Heart left ventricle (tissue), 16 donors: ENCODE measurements around the gene OSM. TPM values are rescaled to one million over a fixed set of nuclear protein-coding genes. Genes with fewer than 3 reads are reported as not detected.

ENCODE experiments used
- ATAC-seq, 4 donors: fragments of 200-7000 bp; cut with Tn5 transposase; one replicate each; pipeline ENCODE4 v1.9.1; 2020 to 2022; ENCODE audit warnings: moderate library complexity in 4 of 4, mild to moderate bottlenecking in 3 of 4, moderate number of reproducible peaks in 1 of 4
- DNase-seq, 5 donors: peaks; one replicate each; pipeline ENCODE4 v3.0.0-alpha.2; 2020
- H3K27ac ChIP-seq, 12 donors: fragments of 200-600 bp; sonication (generic) in 4 of 12; one replicate each; pipeline versions ENCODE4 v1.5.0 to v1.8.0; 2016 to 2022; ENCODE audit warnings: mild to moderate bottlenecking in 2 of 12
- H3K27me3 ChIP-seq, 9 donors: fragments of 200-600 bp; sonication (generic) in 2 of 9; one replicate each; pipeline versions ENCODE4 v1.5.1 to v1.8.0; 2016 to 2022; ENCODE audit warnings: mild to moderate bottlenecking in 3 of 9
- H3K36me3 ChIP-seq, 9 donors: fragments of 200-600 bp; sonication (generic) in 2 of 9; one replicate each; pipeline versions ENCODE4 v1.5.0 to v1.8.0; 2018 to 2022; ENCODE audit warnings: mild to moderate bottlenecking in 2 of 9
- H3K4me1 ChIP-seq, 12 donors: fragments of 200-600 bp; sonication (generic) in 4 of 12; one replicate each; pipeline versions ENCODE4 v1.5.0 to v1.8.0; 2016 to 2022; ENCODE audit warnings: mild to moderate bottlenecking in 3 of 12
- H3K4me3 ChIP-seq, 12 donors: fragments of 200-600 bp; sonication (generic) in 4 of 12; one replicate each; pipeline versions ENCODE4 v1.5.0 to v1.8.0; 2017 to 2022; ENCODE audit warnings: mild to moderate bottlenecking in 9 of 12, moderate library complexity in 4 of 12
- H3K9me3 ChIP-seq, 12 donors: fragments of 200-600 bp; sonication (generic) in 4 of 12; one replicate each; pipeline versions ENCODE4 v1.5.0 to v1.8.0; 2016 to 2022; ENCODE audit warnings: mild to moderate bottlenecking in 1 of 12
- CTCF ChIP-seq, 12 donors: fragments of 200-600 bp; sonication (generic) in 4 of 12; IDR thresholded peaks; one replicate each; pipeline versions ENCODE4 v1.5.0 to v1.8.0; 2018 to 2022; ENCODE audit warnings: antibody characterized with exemption in 12 of 12, mild to moderate bottlenecking in 5 of 12
- POLR2A ChIP-seq, 2 donors: fragments of 450-650 bp; IDR thresholded peaks; one replicate each; pipeline ENCODE4 v1.6.1; 2017; ENCODE audit warnings: antibody characterized with exemption in 2 of 2, mild to moderate bottlenecking in 2 of 2, moderate library complexity in 2 of 2
- whole genome bisulfite sequencing, 4 donors: extraction: QIAGEN DNeasy Blood & Tissue Kit in 2 of 4; methylation state at CpG; one replicate each; pipeline versions ENCODE4 v1.1.5 to v1.1.7; 2013 to 2018; 5-methylcytosine and 5-hydroxymethylcytosine counted together
- intact Hi-C, 10 donors: fragments of 100-400 bp; cut with DNase I; formaldehyde crosslinking; loops; one replicate each; pipeline versions ENCODE4 v1.11.1 to v1.14.2; 2022
- polyA plus RNA-seq, 2 donors: library from polyadenylated mRNA; stranded (reverse); fragments of 200-250 nt; gene quantifications; one replicate each; pipeline ENCODE4 v1.2.3, GENCODE V29; 2013
- total RNA-seq, 9 donors: library from RNA; depleted of rRNA in 2 of 9; stranded (reverse); fragments of >200 nt in 2 of 9; fragmentation: NEBNext Ultra II Directional in 3 of 9; extraction: Animal tissue kit (Norgen Biotek cat#: 25700) in 3 of 9; gene quantifications; one replicate each; pipeline versions ENCODE4 v1.1.0 to v1.2.4, GENCODE V29; 2016 to 2023
- donor health status: ischemic (EF 13 %, LVEDD 7.1; RV severe dilation, severe dysfunction).
- donor health status: healthy with polysubstance abuse.
- donor health status: DM: no; HTN: yes; CAD: no.
- donor health status: DM: no; HTN: no; CAD: no.
- donor health status: ischemic (EF 25% LVEDD 6.9; RV normal size, moderate dysfunction).
- donor health status: ischemic (EF 25% LVEDD 5.7; RV mildly dilated, moderate dysfunction).
- donor health status: healthy.
- donor health status: DM: yes; HTN: yes; CAD: no.
- donor health status: ischemic (EF 35%, LVEDD 5.7; RV mildly dilated, moderate dysfunction).
- donor health status: nonischemic (EF 11% LVEDD 7.7; RV severe dilation, severe dysfunction).
- donor health status: DM: yes; HTN: yes; CAD: no.
- donor health status: PGD.
- donor health status: ischemic (EF 29% LVEDD 5.4; RV normal size, mild dysfunction).
- donor health status: nonischemic (EF 23%, LVEDD 6.1; RV moderate dilation, normal function).

The OSM gene
- total and polyA plus RNA-seq, 11 donors, result 0.17 to 5.0 (median 0.27) TPM; not detected in 2

DNA sequence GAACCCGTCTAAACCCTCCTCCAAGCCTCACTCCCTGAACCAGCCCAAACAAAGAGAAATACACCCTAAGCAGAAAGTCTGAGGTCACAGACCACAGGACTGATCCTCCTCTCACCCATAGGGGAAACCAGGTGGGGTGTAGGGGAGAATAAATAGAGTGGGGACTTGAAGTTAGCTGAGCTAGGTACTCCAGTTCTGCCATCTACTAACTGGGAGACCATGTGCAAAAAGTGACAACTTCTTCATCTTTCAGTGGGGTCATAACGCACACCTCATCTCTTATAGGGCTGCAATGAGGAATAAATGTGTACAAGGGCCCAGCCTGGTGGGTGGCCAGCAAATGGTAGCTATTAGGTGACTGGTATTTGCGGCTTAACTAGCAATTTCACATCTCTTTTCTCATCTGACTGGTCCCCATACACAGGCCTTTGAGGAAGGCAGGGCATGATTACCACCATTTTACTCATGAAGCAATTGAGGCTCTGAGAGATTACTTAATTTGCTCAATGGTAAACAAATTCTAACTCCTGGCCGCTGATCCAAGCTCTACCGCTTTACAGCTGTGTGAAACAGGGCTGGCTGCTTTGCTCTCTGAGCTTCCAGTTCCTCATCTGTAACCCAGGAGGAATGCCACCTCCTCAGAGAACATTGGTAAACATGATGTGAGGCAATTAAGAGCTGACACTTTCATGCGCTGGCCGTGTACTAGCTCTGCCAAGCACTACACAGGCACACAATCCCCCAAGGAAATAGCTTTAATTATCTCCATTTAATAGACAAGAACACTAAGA, 43.5 kb upstream of the OSM start:
- intact Hi-C loops, result no loop called here
- WGBS, 4 donors, result 66 to 70% (median 68%) methylated on average over 7 of the region's 7 CpGs
- H3K4me1 ChIP-seq, result peaks cover 27 to 100% (median 78%) of the 10 kb centered on the region in 12 donors
- no peak overlapping the region for H3K4me3 ChIP-seq
- no peaks in the 10 kb centered on the region for H3K9me3 ChIP-seq
- H3K27me3 ChIP-seq, result no peaks in the 10 kb centered on the region
- no peaks in the 10 kb centered on the region for H3K36me3 ChIP-seq
- DNase-seq, result peak in 1 of 5 donors; percentile 46
- ATAC-seq, result peak in 3 of 4 donors; percentile 5 to 40 (median 25)
- peak overlapping the region; percentile 38 to 84 (median 72) for H3K27ac ChIP-seq
- TF ChIP-seq CTCF (IDR thresholded peaks at IDR 0.05), result no peak
- no peak for TF ChIP-seq POLR2A (IDR thresholded peaks at IDR 0.05)

DNA sequence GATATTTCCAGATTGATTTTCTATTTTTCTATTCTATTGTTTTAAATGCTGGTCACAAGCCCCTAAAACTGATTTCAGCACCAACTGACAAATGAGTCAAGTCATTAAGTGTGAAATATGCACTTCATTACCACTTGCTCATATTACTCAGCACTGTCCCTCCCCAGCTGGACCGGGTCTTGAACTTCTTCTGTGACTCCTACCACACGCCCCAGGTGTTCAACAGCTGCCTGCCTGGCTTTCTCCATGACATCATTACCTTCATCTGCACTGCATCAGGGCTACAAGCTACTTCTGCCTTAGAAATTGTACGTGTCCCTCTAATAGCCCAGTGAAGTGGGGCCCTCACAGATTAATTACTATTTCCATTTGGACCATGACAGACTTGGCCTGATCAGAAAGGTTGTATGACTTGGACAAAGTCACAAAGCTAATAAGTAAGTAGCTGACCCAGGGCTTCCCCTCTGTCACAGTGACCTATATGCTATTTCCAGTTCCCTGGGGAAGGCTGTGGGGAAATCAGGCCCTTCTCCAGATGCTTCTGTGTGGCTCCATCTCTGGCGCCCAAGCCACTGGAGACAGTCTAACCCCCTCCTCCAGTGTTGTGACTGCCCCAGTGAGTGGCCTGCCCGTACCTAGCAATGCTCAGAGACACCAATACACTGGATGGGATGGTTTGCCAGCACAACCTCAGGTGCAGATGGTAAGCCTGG, 42.0 kb upstream of the OSM start:
- no peak for ATAC-seq
- peak overlapping the region in 2 of 12 donors; percentile 81 to 84 for H3K27ac ChIP-seq
- no peak overlapping the region for H3K4me3 ChIP-seq
- no peak for TF ChIP-seq CTCF (IDR thresholded peaks at IDR 0.05)
- no peak for TF ChIP-seq POLR2A (IDR thresholded peaks at IDR 0.05)
- DNase-seq, result peak in 2 of 5 donors; percentile 11 to 45
- peaks cover 0 to 7% (median 0%) of the 10 kb centered on the region in 9 donors for H3K36me3 ChIP-seq
- H3K27me3 ChIP-seq, result no peaks in the 10 kb centered on the region
- WGBS, 4 donors, result 72 to 78% (median 76%) methylated on average over 5 of the region's 5 CpGs
- peaks cover 34 to 100% (median 91%) of the 10 kb centered on the region in 12 donors for H3K4me1 ChIP-seq
- intact Hi-C loops, result no loop called here
- no peaks in the 10 kb centered on the region for H3K9me3 ChIP-seq

GRCh38 chr22:30308093-30308492, 41.4 kb upstream of the OSM start:
- H3K4me1 ChIP-seq, result peaks cover 34 to 100% (median 94%) of the 10 kb centered on the region in 12 donors
- TF ChIP-seq POLR2A (IDR thresholded peaks at IDR 0.05) (no peak), CTCF (IDR thresholded peaks at IDR 0.05) (no peak)

DNA sequence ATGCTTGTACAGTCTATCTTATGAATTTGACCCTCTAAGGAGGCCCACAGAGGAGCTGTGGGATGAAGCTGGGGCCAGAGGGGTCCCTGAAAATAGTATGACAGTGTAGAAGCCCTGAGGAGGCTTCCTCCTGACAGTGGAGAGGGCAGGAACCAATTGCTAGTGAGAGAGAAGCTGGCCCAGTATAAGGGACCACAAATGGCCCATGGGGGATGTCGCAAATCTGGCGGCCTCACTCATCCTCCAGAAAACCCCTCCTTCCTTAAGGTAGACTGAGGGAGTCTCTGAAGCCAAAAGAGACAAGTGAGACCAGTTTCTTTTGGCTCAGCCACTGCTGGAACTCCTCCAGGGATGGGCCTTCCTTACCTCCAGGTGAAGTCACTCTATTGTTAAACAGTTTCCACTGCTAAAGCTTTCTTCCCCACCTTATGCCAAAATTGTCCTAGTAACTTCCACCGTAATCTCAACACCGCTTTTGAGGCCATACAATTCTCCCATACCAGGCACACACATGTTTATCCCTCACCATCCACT, 40.5 kb upstream of the OSM start:
- peak overlapping the region in 11 of 12 donors; percentile 56 to 95 (median 82) for H3K27ac ChIP-seq
- intact Hi-C loops, result no loop called here
- H3K9me3 ChIP-seq, result no peaks in the 10 kb centered on the region
- H3K4me3 ChIP-seq, result no peak overlapping the region
- peaks cover 0 to 16% (median 0%) of the 10 kb centered on the region in 9 donors for H3K36me3 ChIP-seq
- no peaks in the 10 kb centered on the region for H3K27me3 ChIP-seq
- TF ChIP-seq POLR2A (IDR thresholded peaks at IDR 0.05) (no peak), CTCF (IDR thresholded peaks at IDR 0.05) (no peak)
- ATAC-seq, result no peak
- peaks cover 33 to 100% (median 91%) of the 10 kb centered on the region in 12 donors for H3K4me1 ChIP-seq
- WGBS, 4 donors, result 60 to 68% (median 62%) methylated on average over 4 of the region's 4 CpGs
- DNase-seq, result peak in 1 of 5 donors; percentile 25

More at GRCh38 chr22:30308093-30308492, 41.4 kb upstream of the OSM start:
- DNase-seq (no peak), ATAC-seq (no peak)
- peak overlapping the region in 3 of 12 donors; percentile 15 to 84 (median 81) for H3K27ac ChIP-seq
- intact Hi-C loops, result no loop called here
- WGBS, 4 donors, result 83 to 88% (median 86%) methylated on average over 2 of the region's 2 CpGs
- H3K4me3 ChIP-seq, result no peak overlapping the region
- H3K36me3 ChIP-seq, result peaks cover 0 to 12% (median 0%) of the 10 kb centered on the region in 9 donors
- H3K27me3 ChIP-seq, result no peaks in the 10 kb centered on the region
- no peaks in the 10 kb centered on the region for H3K9me3 ChIP-seq
